Thyroid gland (tissue), 4 donors: ENCODE measurements around the gene RUNX2.

Experiments
- POLR2A ChIP-seq, 2 donors: fragments of 450-650 bp; IDR thresholded peaks; one replicate each; pipeline ENCODE4 v1.6.1; 2017; ENCODE audit warnings: antibody characterized with exemption in 2 of 2, mild to moderate bottlenecking in 2 of 2, moderate library complexity in 1 of 2
- TF ChIP-seq, protein P1 (sequence below), 6 experiments: fragments of 200-600 bp in 3 of 6; fragments of 450-650 bp in 3 of 6; sonication (generic) in 3 of 6; IDR thresholded peaks; one replicate each; pipeline ENCODE4 v1.5.1; 2016 to 2019; ENCODE audit warnings: antibody characterized with exemption in 6 of 6, mild to moderate bottlenecking in 2 of 6, inconsistent platforms in 1 of 6, moderate library complexity in 1 of 6

DNA sequence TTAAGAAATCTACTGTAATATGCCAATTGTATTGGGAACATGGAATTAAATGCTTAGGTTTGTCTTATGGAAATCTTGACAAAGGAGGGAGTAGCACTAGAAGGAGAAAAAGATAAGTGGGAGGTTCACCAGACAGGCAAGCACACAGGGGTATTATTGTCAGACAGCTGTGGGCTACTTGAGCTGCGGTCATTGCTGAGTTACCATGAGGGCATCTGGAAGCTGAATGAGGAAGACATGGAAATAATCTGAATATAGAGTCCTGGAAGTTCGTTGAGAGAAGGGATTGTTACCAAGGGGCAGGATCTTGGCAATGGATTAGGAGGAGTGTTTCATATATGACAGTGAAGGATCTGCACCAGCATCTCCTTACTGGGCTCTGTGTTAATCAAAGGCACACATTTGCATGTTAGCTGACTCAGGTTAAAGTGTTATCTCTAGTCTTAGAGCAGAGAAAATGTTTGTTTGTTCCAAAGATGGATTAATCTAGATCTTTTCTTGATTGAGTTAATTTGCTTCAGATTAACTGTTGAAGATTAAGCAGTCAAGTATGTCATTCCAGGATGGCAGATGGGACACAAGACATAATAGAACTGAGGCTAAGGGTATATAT lies 102.6 kb downstream of the RUNX2 start:
- TF ChIP-seq, protein P1, sequence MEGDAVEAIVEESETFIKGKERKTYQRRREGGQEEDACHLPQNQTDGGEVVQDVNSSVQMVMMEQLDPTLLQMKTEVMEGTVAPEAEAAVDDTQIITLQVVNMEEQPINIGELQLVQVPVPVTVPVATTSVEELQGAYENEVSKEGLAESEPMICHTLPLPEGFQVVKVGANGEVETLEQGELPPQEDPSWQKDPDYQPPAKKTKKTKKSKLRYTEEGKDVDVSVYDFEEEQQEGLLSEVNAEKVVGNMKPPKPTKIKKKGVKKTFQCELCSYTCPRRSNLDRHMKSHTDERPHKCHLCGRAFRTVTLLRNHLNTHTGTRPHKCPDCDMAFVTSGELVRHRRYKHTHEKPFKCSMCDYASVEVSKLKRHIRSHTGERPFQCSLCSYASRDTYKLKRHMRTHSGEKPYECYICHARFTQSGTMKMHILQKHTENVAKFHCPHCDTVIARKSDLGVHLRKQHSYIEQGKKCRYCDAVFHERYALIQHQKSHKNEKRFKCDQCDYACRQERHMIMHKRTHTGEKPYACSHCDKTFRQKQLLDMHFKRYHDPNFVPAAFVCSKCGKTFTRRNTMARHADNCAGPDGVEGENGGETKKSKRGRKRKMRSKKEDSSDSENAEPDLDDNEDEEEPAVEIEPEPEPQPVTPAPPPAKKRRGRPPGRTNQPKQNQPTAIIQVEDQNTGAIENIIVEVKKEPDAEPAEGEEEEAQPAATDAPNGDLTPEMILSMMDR (IDR thresholded peaks at IDR 0.05), result no peak
- no peak for TF ChIP-seq POLR2A (IDR thresholded peaks at IDR 0.05)
